DMS153 treated with DMSO at 0.1 percent for 48 hours (cell line): ENCODE data around the gene TMBIM4.

Source experiments
- DNase-seq: peaks from one replicate; lab custom pipeline; 2025; ENCODE audit not compliant: unreplicated experiment; lab: John Stamatoyannopoulos, UW

The TMBIM4 gene

GRCh38 chr12:66142826-66143225 lies 27.0 kb downstream of the TMBIM4 start:
- no peak for DNase-seq

DNA sequence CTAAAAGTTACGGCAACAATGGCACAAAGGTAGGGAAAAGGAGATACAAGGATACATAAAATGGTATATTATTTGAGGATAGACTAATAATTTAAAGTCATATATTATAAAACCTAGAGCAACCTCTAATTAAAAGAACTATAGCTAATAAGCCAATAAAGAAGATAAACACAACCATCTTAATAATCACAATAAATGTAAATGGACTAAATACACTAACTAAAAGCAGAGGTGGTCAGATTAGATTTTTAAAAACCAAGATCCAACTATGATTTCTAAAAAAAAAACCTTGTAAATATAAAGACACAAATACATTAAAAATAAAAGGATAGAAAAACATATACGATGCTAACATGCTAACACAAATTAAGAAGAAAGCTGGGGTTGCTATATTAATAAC lies 28.5 kb downstream of the TMBIM4 start:
- DNase-seq, result no peak

- DNase-seq, result no peak
Measured at GRCh38 chr12:66140731-66141130, 29.1 kb downstream of the TMBIM4 start.

DNA sequence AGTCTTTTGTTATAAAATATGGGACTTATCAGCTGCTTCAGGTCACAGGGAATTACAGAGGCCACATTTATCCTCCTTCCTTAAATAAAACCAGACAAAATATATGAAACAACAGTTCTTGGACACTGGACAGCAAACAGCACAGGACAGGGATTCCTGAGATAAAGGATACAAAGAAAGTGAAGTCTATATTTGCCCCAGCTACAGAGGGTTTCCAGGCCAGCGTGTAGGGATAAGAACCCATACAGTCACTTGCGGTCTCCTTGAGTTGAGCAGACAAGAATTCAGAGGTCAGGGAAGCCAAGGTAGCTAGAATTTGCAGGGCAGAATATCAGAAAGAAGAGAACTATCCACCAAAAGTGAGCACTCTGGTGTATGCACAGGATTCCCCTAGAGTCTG lies 30.5 kb downstream of the TMBIM4 start:
- no peak for DNase-seq

GRCh38 chr12:66137937-66138336 lies 31.9 kb downstream of the TMBIM4 start:
- DNase-seq, result no peak

DNA sequence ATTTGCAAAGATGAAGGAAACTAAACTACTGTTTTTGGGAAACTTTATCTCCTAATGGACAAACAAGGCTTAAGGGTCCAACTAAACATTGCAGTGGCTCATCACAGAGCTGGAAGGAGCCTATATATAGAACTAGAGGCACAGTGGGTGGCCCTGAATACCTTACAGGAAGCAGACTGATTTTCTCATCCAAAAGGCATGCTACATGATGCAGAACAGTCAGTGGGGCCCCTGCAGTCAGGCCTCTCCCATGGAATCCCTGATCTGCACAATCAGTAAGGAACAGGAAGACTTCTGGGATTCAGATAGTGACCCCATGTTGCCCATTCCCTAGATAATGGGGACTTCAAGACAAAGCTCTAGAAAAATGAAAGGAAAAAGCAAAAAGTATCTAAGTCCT lies 37.4 kb downstream of the TMBIM4 start:
- DNase-seq, result no peak

- no peak for DNase-seq
Measured at GRCh38 chr12:66131067-66131688, 38.6 kb downstream of the TMBIM4 start.

DNA sequence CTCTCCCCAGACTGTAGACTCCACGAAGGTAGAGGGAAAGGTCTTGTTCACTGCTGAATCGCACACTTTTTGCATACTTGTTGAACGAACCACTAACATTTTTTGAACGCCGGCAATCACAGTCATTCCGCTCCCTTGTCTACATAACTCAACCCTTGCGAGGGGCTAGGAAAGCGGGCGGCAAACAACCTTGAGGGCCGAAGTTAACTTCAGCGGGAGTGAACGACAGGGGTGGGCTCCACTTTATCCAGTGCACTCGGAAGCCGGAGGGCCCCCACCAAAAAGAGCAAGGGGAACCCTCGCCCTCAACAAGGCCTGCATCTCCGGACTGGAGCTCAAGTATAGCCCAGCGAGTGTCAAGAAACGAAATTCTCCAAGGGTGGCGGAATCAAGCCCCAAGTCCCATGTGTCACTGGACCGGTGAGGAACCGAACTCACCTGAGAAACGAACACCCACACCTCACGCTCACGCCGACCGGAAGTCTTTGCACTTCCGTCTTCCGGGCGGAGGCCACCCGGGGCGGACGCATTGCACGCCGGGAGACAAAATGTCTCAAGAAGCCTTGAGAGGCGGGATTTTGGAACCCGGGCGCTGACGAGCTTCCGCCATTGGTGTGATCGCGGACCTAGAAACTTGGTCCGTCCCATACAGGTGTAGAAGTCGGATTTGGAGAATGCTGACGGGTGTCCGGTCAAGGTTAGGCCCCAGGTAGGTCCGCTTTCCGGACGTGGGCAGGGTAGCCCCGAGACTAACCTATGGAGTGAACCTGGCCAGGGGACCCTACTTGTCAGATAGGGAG lies 39.3 kb downstream of the TMBIM4 start, which contains the start of gene LLPH:
Gene LLPH, minus strand, starts transcription at position 484 of the 800 bp plus-strand sequence. CDS start 1,644 bp downstream, outside the sequence.
- DNase-seq, result peak; percentile 61

DNA sequence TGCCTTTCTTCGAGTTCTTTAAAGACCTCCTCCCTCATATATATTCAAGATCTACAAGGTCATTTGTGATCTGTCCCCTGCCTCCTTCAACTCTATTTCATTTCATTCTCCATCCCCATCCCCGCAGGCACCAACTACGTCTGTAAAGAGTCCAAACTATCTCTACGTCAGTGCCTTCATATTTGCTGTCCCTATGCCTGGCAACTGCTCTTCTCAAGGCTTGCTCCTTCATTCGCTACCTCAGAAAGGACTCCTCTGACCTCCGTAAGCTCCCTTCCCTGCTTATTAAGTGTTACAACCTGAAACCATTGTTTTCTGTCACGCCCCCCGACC lies 39.9 kb downstream of the TMBIM4 start:
- no peak for DNase-seq

DNA sequence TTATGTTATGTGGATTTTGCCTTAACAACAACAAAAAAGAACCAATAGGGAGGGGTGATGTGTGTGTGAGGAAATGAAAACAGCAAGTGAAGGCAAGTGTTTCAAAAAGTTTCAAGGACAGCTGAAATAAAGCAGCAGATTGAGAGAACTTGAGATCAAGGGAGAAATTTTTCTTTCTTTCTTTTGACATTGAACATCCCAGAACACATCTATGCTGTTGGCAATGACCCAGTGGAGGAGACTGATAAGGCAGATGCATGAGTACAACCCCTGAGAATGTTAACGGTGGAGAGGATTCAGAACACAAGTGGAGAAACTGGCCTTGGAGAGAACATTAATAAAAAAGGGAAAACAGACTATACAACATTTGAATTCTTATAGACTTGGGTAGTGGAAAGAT lies 42.1 kb downstream of the TMBIM4 start:
- DNase-seq, result no peak

GRCh38 chr12:66120477-66120876 lies 49.3 kb downstream of the TMBIM4 start:
- DNase-seq, result no peak

DNA sequence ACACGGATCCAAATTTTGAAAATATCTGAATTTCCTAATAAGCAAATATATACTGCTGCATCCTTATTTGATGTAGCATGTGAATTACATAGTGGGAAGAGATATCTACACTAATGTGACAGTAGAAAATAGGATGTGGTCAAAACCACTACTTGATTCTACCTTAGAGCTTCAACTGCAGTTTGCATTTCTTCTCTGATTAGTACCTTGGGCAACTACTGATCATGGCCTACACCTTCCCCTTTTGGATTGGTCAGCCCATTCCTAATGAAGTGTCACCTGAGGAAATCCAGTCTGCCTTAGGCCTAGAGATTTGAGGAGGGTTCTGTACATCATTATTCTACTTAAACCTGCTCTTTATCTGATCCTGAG lies 49.9 kb downstream of the TMBIM4 start:
- DNase-seq, result no peak

- no peak for DNase-seq
Measured at GRCh38 chr12:66119229-66119869, 50.4 kb downstream of the TMBIM4 start.

DNA sequence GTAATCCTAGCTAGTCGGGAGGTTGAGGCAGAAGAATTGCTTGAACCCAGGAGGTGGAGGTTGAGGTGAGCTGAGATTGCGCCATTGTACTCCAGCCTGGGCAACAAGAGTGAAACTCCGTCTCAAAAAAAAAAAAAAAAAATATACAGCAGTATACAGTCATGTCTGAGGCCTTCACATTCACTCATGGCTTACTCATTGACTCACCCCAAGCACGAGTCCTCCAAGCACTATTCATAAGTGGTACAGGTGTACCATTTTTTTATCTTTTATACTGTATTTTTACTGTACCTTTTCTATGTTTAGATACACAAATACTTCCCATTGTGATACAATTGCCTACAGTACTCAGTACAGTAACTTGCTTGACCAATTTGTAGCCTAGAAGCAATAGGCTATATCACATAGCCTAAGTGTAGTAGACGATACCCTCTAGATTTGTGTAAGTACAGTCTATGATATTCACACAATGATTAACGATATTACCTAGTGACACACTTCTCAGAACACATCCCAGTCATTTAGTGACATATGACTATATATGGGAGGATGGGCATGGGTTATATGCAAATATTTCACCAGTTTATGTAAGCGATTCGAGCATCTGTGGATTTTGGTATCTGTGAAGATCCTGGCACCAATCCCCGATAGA lies 51.4 kb downstream of the TMBIM4 start:
- DNase-seq, result no peak

GRCh38 chr12:66117242-66117641 lies 52.6 kb downstream of the TMBIM4 start:
- DNase-seq, result no peak

GRCh38 chr12:66115071-66115600 lies 54.7 kb downstream of the TMBIM4 start:
- no peak for DNase-seq

- no peak for DNase-seq
Measured at GRCh38 chr12:66113471-66113870, 56.3 kb downstream of the TMBIM4 start.

DNA sequence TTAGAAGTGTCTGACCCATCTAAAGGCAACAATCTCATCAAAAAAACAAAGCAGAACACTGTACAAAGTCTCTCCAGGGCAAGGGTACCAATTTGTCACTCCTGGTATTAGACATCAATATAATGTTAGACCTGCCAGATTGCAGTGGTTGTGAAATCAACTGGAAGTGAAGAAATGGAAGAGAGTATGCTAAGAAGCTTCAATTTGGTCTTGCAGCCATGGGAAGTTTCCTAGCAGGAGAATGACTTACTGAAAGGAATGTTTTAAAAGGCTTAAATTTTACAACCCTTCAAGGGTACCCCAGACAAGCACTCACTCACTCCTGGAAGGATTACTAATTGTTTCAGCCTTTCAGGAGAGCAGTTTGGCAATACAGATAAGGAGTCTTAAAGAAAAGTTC lies 58.2 kb downstream of the TMBIM4 start:
- no peak for DNase-seq

GRCh38 chr12:66109056-66109455 lies 60.7 kb downstream of the TMBIM4 start:
- DNase-seq, result no peak

DNA sequence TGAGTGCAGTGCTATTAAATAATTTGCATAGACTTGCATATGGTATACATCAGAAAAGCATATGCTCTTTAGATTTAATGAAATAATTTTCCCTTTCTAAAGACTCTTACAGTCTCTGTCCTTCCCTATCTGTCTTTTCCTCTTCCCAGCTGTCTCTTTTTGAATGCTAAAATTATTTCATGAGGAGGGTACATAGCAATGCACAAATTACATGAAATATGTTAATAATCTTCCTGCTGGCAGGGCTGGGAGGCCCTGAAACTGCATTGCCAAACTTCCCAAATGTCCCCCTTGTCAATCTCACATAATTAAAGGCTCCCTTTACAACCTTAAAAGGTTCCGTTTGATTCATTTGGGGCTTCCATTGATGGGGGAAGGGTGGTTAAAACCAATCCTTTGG lies 61.4 kb downstream of the TMBIM4 start:
- no peak for DNase-seq

DNA sequence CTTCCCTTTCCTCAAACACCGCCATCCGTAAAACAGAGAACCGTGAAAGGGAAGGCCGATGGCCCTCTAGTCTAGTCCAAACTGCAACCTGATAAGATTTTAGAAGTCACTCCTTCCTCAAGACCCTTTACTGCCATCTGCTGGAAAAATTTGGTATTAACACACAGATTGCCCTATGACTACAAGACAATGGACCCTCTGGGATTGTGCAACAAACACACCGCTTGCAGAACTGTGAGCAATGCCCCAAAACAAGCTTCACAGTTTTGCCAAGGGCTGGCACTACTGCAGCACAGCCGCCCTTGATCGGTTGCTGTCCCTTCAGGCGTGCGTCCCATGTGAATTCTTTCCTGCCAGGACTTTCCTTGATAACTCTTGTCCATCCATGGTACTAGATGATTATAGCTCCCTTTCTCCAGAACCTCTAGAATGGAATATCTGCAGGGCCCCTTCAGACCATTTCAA lies 62.3 kb downstream of the TMBIM4 start:
- DNase-seq, result peak; percentile 62
